HG03565 (cell line): ENCODE data around the gene MYOT.

ENCODE experiments used
- ATAC-seq: cut with Tn5 transposase; IDR thresholded peaks from one replicate; pipeline ENCODE4 v1.9.1; 2021; ENCODE audit warnings: mild to moderate bottlenecking, moderate library complexity; ENCODE audit not compliant: unreplicated experiment

MYOT gene, protein sequence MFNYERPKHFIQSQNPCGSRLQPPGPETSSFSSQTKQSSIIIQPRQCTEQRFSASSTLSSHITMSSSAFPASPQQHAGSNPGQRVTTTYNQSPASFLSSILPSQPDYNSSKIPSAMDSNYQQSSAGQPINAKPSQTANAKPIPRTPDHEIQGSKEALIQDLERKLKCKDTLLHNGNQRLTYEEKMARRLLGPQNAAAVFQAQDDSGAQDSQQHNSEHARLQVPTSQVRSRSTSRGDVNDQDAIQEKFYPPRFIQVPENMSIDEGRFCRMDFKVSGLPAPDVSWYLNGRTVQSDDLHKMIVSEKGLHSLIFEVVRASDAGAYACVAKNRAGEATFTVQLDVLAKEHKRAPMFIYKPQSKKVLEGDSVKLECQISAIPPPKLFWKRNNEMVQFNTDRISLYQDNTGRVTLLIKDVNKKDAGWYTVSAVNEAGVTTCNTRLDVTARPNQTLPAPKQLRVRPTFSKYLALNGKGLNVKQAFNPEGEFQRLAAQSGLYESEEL

DNA sequence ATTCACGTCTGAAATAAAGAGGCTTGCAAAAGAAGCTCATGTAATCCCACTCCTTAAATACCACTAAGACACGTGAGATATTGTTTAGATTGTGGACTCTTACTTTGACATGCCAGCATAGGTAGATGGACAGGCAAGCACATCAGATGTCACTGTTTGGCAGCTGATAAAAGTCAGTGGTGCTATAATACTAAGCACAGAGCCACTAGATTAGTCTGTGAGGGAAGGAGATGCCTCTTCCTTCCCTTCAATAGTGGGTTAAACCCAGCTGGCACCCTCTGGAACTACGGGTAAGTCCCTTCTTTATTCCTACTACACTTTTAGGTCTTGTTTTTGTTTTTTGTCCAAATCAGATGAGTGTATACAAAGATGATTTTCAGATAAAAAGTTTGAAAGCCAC is at the start of gene MYOT:
Gene MYOT (plus strand): TSS at position 197 of the 400 bp plus-strand sequence. CDS start 2,792 bp downstream, outside the sequence.
- ATAC-seq, result no peak

DNA sequence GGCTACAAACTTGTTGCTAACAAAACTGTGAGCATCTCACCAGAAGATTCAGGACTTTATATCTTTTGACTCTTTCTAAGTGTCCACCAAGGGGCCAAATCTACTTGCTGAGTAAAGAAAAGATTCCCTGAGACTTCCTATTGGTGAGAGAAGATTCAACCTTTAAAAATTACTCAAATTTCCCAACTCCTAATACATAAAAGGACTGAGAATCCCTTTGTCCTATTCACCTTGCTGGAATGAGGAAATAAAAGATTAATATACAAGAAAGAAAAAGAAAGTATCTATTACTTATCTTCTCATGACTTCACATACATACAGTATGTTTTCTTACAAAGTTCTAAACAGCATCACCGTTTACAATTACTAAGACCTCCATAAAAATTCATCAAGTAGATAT is 47.9 kb upstream of the MYOT start:
- ATAC-seq, result no peak

DNA sequence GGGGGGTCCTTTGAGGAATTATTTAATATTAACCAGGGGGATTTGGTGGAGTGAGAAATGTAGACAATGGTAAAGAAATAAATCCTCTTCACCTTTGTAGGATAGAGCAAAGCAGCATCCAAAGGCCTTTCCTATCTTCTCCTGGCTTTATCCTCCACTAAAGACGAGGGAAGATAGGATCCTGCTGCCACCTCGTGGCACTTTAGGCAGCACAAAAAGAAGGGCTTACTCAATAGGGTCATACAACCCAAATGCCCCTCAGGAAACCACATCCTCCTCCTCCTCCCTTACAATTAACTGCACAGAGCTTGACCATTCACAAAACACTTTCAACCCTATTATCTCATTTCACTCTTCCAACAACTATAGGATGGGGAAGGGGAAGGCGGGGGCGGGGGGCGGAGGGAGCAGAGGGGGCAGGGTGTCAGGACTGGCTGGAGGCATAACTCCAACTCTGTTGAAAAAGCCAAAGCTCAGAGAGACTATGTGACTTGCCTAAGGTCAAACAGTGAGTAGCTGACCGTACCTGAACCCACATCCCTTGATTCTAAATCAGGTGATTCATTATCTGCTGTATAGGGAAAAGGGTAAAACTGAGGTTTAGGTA is 45.4 kb upstream of the MYOT start:
- no peak for ATAC-seq

DNA sequence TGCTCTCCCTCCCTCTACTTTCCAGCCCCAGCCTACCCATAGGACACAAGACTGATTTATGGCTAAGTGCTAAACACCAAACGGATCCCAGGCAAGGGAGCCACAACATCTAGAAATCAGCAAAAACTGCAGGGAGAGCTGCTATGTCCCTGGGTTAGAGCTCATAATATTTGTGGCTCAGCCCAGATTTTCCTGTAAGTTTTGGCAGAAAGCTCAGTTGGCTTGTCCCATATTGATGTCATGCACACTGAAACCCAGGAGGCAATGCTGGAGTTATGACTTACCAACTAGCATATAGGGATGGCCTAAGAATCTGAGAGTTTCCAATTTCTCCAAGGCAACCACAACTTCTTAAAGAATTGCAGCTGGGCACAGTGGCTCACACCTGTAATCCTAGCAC is 44.7 kb upstream of the MYOT start:
- ATAC-seq, result no peak

DNA sequence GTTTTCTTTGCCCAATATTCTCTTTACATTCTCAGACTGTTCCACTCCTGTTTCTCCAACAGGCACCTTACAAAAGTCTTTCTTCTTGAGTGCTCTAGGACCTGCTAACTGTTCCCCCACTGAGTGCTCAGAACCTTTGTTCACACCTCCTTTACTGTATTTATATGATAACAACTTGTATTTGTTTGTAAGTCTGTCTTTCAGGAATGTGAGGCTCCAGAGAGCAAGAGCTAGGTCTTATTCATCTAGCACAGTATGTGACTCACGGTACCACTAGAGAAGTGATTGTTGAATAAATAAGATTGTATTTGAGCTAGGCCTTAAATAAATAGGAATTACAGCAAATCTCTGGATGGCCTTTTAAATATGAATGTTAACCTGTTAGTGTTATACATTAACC is 42.5 kb upstream of the MYOT start:
- ATAC-seq, result no peak

DNA sequence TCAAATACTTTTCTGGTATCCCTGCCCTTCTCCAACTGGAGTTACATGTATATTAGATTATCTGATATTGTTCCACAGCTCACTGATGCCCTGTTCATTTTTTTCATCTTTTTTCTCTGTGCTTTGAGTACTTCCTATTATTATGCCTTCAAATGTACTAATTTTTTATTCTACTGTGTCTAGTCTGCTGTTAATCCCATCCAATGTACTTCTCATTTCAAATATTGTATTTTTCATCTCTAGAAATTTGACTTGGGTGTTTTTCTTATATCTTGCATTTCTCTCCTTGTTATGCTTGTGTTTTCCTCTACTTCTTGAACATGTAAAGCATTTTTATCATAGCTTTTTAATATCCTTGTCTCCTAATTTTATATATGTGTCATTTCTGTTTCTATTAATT is 41.6 kb upstream of the MYOT start:
- ATAC-seq, result no peak

DNA sequence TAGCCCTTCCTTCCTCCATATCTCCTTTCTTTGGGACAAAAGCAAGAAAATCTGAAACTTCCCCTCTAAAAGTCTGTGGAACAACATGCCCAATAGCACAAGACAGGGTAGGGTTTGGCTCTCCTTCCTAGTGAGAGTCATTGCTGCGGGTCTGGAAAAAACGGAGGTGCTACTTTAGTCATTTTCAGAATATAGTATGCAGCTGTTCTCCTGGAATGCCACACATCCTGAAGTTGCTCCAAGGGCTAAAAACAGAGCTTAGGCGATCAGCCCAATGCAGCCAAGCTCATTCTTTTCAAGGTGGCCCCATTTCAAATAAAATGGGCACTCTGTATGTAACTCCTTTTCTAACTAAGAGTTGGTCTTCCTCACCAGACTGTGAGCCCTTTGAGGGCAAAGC is 39.5 kb upstream of the MYOT start:
- no peak for ATAC-seq

DNA sequence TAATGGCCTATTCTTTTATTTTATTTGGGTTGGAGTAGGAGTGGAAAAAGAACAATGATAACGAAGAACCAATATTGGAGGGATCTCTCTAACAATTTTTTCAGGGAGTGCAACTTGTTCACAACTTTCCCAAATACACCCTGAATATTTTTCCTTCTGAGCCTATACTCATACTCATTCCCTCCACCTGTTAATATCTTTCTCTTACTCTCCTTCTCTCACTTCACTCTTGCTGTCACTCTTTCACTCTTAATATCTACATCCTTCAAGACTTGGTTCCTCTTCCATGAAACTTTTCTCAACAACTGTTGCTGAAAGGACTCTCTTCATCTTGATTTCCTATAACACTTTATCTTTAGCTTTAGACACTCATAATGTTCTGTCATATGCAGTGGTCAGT is 39.0 kb upstream of the MYOT start:
- no peak for ATAC-seq

DNA sequence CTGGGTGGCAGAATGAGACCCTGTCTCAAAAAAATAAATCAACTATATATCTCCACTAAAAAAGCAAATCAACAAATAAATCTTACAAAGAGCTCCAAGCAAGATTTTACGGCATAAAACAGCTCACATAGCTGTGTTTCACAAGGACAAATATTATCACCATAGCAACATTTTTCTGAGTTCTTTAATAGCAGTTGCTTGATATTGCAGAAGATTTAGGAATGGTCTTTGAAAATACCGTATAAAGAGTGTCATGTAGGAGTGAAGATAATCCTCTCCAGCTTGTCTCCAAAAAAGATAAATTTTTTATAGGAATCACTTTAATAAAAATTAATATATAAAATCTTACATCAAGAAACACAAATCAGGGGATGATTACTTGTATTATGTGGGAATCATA is 36.6 kb upstream of the MYOT start:
- ATAC-seq, result no peak

DNA sequence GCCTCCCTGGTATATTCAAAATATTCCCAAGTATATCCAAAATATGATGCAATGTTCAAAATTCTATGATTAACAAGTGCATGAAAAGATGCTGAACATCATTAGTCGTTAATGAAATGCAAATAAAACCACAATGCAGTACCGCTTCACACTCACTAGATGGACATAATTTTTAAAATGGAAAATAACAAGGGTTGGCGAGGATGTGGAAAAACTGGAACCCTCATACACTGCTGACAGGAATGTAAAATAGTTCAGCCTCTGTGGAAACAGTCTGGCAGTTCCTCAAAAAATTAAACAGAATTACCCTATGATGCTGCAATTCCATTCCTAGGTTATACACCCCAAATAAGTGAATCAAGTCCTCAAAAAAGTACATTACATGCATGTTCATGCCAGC is 36.1 kb upstream of the MYOT start:
- no peak for ATAC-seq

DNA sequence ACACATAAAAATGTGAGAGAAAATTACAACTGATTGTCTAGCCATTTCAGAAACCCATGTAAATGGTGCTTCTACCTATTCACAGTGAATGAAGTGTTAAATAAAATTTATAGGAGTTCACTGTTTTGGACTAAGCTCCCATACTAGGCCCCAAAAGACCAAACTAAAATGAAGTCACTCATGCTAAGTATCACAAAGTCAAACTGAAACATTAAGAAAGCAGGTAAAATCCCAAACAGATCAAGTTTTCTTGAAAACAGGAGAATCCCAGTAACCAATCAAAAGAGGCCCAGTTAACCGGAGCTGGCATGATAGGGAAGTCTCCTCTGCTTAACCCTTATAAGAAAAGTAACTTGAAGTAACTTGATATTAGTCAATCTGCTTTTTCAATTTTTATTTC is 35.2 kb upstream of the MYOT start:
- no peak for ATAC-seq

DNA sequence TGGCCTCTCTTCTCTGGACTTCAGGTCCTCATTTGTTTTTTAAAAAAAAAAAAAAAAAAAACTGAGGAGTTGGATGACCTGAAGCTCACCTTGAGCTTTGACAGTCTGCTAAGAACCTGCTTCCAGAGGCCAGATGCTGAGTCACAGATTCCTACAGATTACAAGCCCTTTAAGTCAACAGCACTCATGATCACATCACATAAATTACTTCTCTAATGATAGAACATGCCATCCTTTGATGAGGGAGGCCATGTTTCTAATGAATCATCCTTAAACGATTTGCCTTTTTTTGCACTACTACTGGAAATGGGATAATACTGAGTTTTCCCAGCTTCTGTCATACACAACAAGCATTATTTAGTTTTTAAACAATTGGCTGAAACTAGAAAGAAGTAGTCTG is 34.2 kb upstream of the MYOT start:
- no peak for ATAC-seq

DNA sequence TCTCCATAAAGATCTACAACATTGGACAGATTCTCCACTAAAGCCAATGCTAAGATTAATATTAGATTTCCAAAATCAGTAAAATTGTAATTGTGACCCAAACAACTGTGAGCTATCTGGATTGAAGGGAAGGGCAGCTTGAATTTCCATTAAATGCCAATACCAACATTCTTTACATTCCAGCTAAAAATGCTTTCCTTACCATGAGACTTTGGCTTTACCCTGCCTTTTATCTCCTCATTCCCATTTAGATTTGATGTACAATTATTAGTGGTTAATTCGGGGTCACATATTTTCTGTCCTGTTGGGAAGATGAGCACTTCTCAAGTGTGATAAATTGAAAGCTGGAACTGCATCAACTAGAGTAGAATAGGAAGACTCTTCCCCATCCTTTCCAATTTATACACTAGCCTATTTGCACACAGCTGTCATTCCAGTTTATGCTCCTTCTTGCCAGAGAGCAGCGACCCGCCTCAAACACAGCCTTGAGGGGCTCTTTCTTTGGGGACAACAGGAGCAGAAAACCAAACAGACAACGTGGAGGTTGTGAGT is 33.1 kb upstream of the MYOT start:
- ATAC-seq, result no peak

DNA sequence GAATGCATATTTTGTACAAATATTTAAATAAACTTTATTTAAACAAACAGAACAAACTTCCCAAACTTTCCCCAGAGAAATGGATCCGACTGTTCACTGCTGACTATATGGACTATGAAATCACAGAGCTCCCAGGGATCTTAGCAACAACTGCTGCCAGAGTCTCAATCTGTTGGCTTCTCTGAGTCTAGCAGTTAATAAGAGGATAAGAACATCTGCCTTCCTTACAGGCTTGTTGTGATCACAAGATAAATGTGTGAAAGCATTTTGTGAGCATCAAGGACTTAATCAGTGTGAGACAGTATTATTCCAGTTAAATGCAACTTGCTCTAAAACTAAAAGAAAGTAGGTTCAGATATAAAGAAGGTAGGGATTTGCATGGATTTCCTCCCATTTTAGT is 31.4 kb upstream of the MYOT start:
- no peak for ATAC-seq

DNA sequence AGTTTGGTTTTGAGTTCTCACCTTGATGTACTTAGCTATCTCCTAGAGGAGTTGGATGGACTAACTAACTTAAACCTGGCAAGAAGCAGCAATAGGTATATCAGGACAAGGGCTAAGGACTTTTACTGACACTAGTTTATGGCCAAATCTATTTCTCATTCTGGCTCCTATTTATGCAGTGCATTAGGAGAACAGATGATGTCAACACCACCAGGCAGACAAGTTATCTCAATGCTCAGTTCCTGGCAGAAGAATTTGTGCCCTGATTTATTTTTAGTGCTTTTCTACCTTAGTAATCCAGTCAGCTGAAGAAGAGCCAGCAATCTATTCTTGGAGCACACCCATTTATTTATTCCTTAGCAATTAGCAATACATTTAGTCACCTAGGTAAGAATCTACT is 30.7 kb upstream of the MYOT start:
- ATAC-seq, result no peak

DNA sequence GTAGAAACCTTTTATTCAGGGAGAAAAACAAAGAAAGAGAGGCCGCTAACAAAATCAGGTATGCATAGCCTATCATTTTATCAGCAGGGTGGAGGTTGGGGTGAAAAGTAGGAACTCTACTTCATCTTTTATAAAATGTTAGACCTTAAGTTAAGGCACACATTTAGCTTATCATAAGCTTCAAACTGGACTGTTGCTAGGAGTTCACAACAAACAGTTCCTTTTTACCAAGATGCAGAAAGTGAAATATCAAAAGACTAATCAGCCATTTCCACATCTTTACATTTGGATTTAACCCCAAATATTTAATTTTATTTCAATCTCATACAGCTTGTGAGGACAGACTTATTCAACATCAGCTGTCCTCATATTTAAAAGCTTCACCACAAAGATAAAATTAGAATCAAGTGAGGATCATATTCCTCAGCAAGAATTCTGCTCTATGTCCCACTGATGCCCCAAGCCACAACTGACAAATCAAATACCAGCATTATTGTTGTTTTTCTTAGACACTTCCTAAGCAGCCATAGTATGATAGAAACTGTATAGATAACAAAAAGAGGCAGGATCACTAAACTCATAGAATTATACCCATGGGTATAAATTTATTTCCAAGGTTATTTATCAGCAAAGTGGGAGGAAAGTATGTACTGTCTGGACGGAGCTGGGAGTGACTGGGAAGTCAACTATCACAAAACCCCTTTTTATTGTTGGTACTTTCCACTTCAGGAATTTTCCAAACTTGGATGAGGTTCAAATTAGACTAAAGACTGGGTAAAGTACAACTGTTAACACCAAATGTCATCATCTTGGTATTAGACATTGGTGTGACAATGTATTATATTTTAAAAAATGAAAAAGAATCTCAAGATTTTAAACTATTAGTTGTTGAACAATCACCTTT is 29.9 kb upstream of the MYOT start:
- no peak for ATAC-seq

DNA sequence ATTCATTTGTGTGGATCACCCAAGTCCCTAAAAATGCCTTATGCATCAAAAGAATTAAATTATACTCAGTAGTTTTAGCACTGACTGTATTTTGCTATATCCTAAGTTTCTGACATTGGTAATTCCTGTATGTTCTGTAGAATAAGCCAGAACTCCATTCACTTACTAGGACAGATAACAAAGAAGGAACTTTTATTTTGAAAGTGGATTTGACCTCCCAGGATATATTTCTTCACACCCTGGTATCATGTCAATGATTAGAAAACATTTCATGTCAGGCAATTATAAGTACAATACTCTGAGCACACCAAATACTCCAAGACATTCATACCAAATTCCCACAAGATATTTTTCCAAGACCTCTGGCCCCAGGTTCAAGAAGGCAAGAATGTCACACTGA is 28.7 kb upstream of the MYOT start:
- no peak for ATAC-seq

DNA sequence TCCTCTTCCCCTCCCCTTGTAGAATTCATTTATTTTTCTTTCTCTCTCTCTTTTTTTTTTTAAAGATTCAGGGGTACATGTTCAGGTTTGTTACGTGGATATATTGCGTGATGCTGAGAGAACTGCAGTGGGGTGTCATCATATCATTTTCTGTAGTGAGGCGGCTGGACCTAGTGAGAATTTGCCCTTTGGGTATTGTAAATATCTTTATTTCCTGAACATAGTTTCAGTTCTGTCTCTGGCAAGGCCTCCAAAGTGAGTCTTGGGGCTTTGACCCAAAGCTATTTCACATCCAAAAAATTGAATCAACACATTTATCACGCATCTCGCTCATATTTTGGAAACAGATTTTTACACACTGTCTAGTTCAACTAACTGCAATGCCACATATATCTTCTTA is 25.4 kb upstream of the MYOT start:
- ATAC-seq, result no peak

DNA sequence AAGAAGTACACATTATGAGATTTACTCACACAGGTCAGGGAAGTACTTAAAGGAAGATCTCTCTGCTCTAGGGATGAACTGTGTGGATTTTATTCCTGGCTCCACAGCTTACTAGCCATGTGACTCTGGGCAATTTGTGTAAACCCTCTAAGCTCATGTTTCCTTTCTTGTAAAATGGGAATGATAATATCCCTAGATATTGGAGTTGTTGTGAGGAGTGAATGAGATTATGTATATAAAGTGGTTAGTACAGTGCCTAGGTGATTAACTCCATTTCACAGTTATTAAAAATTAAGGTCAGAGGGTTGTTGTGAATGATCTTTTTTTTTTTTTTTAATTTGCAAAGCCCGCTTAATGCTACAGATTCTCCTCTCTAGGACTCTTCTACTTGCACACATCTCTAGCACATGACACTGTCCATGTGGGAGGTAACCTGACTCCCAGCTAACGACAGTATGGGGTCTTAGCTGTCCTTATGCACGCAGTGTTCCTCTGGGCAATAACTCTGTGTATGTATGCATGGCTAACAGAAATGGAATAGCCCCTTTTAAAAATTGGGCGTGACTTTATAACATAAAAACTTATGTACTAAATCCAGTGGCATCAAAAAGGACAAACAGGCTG is 23.9 kb upstream of the MYOT start:
- no peak for ATAC-seq

DNA sequence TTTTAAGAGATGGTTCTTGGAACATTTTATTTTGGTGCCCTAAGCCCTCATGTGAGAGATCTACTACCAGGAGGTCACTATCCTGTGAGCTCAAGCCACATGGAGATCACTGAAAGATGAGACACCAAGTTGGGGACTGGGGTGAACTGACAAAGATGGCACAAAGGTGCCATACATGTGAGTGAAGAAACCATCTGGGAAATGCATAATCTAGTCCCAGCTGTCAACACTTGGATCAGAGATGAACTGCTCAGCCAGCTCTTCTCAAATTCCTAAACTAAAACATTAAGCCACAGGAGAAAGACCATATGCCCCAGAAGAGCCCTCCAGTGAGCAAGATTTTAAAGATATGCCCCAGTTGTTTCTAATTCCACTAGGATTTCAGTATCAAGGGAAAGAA is 22.2 kb upstream of the MYOT start:
- ATAC-seq, result no peak

DNA sequence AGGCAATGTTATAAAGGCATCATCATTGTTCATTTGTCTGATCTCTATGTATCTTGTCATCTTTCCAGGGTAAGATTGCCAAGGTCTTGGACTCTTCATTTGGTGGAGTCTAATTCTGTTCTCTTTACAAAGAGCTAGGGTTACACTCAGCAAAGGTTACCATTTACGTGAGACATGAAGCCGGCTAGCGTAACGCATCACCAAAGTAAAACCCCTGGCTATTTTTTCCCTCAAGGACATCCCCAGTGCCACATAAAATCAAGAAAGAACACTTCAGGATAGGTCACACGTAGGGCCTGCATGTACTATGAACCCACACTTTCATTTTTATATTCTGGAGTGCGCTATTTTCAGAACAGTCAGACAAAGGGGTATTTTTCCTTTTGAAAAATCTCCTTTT is 20.0 kb upstream of the MYOT start:
- ATAC-seq, result peak; percentile 59
